Omental fat pad (tissue), 4 donors: ENCODE data around the gene SVIL. TPM values are rescaled to one million over a fixed set of nuclear protein-coding genes. Genes with fewer than 3 reads are reported as not detected.
"Not testable (repeated sequence)": the region's sequence is repeated elsewhere in the genome, so short reads cannot be mapped to it uniquely, and the experiment has no call there.

Source experiments
- ATAC-seq: fragments of 150-250 bp; one replicate; pipeline ENCODE4 v1.9.1; 2016; ENCODE audit warnings: mild to moderate bottlenecking, moderate library complexity; ENCODE audit not compliant: low FRiP score
- DNase-seq: peaks from one replicate; pipeline ENCODE4 v3.0.0-alpha.2; 2019; ENCODE audit warnings: low spot score
- CTCF ChIP-seq, 3 donors: fragments of 450-650 bp; IDR thresholded peaks; one replicate each; pipeline ENCODE4 v1.5.1; 2016 to 2017; ENCODE audit warnings: antibody characterized with exemption in 3 of 3, mild to moderate bottlenecking in 3 of 3, moderate library complexity in 2 of 3
- total RNA-seq, 4 donors: library from RNA; depleted of rRNA; stranded (reverse); fragments of >200 nt; gene quantifications; one replicate each; pipeline ENCODE4 v1.1.0, GENCODE V29; 2016

The SVIL gene
- total RNA-seq, 4 donors from 2014 or later = 22.8 to 44.4 (median 30.5) TPM

GRCh38 chr10:29486433-29486832 lies 148.3 kb downstream of the SVIL start:
- no peak for ATAC-seq
- no peak for TF ChIP-seq CTCF (IDR thresholded peaks at IDR 0.05)
- DNase-seq = no peak

GRCh38 chr10:29484677-29485076 lies 150.1 kb downstream of the SVIL start:
- ATAC-seq, DNase-seq: not testable (repeated sequence)

GRCh38 chr10:29482591-29483431 lies 152.0 kb downstream of the SVIL start:
- ATAC-seq (no peak), DNase-seq (no peak)
- TF ChIP-seq CTCF (IDR thresholded peaks at IDR 0.05) = no peak

- DNase-seq (no peak), ATAC-seq (no peak)
- no peak for TF ChIP-seq CTCF (IDR thresholded peaks at IDR 0.05)
Observed at GRCh38 chr10:29481906-29482440, 152.8 kb downstream of the SVIL start.

GRCh38 chr10:29479981-29480954 lies 154.5 kb downstream of the SVIL start:
- no peak for DNase-seq
- ATAC-seq = no peak
- TF ChIP-seq CTCF (IDR thresholded peaks at IDR 0.05) = no peak

GRCh38 chr10:29479081-29479925 lies 155.5 kb downstream of the SVIL start:
- no peak for DNase-seq
- no peak for ATAC-seq
- no peak for TF ChIP-seq CTCF (IDR thresholded peaks at IDR 0.05)
